C4-2B (cell line): ENCODE measurements around the gene NOTUM.

ENCODE experiments used
- H3K27ac ChIP-seq: fragments of 450-650 bp; 2 replicates; pipeline ENCODE4 v1.5.1; 2017
- ZFX ChIP-seq: fragments of 450-650 bp; IDR thresholded peaks from 2 replicates; pipeline ENCODE4 v1.6.1; 2017
- TF ChIP-seq, protein P1 (sequence below): fragments of 450-650 bp; conservative IDR thresholded peaks from 2 replicates; pipeline ENCODE4 v1.5.1; 2017; ENCODE audit warnings: mild to moderate bottlenecking

NOTUM gene

DNA sequence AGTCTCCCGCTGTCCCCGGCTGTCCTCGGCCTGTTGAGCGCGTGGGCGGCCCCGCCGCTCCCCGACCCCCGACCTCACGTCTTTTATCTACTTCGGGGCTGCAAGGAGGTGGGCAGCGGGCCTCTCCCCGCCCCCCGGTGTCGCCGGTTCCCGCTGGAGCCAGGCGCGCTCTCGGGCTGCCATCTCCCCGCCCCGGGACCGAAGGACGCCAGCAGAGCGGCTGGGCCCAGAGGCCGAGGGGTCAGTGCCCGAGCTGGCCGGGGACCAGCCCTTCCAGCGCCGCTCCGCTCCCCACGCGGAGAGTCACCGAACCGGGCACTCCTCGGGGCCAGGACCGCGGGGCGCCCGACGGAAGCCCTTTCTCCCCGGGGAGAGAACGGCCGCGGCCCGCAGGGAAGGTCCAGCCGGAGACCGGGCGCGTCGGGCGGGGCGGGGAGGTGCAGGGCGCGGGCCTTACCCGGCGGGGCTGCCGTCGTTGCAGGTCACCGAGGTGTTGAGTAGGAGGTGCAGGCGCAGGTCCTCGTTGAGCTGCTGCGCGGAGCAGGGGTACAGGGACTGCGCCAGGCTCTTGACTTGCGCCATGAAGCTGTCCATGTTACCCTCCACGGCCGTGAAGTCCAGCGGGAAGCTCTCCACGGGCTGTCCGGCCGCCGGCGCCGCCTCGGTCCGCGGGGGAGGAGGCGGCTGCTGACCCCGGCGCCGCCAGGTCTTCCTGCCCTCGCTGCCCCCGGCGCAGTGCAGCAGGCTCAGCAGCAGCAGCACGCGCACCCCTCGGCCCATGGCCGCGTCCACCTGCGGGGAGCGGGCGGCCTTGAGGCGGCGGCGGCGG lies 643 bp downstream of the NOTUM start:
- TF ChIP-seq, protein P1, sequence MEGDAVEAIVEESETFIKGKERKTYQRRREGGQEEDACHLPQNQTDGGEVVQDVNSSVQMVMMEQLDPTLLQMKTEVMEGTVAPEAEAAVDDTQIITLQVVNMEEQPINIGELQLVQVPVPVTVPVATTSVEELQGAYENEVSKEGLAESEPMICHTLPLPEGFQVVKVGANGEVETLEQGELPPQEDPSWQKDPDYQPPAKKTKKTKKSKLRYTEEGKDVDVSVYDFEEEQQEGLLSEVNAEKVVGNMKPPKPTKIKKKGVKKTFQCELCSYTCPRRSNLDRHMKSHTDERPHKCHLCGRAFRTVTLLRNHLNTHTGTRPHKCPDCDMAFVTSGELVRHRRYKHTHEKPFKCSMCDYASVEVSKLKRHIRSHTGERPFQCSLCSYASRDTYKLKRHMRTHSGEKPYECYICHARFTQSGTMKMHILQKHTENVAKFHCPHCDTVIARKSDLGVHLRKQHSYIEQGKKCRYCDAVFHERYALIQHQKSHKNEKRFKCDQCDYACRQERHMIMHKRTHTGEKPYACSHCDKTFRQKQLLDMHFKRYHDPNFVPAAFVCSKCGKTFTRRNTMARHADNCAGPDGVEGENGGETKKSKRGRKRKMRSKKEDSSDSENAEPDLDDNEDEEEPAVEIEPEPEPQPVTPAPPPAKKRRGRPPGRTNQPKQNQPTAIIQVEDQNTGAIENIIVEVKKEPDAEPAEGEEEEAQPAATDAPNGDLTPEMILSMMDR = no peak
- no peak for TF ChIP-seq ZFX

DNA sequence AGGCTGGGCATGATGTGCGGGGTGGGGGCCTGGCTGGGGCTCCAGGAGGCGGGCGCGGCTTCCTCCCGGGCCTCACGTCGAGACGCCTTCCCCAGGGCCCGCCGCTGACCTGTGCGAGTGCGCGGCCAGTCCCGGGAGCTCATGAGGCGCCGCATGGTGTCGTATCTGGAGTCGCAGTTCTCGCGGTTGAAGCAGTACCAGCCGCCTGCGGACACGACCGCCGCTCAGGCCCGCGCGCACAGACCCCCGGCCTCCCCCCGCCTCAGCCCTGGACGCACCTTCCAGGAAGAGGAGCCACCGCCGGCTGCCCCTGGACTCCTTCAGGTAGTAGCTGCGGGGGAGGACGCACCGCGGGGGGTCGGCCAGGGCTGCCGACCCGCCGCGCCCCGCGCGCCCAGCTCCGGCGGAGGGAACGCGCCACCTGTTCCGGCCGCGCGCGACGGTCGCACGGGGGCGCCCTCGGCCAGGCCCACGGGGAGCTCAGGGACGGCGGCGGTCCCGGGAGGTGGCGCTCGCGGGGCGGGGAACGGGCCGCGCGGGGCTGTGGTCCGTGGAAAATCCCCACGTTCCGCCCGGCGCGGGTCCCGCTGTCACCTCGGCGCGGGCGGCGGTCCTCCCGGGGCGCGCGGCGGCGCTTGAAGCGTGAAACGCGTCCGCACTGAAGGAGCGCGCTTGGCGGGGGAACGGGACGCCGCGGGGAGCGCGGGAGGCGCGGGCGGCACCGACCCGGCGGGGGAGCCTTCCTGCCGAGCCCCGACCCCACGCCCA lies 1.4 kb downstream of the NOTUM start:
- H3K27ac ChIP-seq = no peak overlapping the region

More for the DNA sequence above, 643 bp downstream of the NOTUM start:
- H3K27ac ChIP-seq = no peak overlapping the region

DNA sequence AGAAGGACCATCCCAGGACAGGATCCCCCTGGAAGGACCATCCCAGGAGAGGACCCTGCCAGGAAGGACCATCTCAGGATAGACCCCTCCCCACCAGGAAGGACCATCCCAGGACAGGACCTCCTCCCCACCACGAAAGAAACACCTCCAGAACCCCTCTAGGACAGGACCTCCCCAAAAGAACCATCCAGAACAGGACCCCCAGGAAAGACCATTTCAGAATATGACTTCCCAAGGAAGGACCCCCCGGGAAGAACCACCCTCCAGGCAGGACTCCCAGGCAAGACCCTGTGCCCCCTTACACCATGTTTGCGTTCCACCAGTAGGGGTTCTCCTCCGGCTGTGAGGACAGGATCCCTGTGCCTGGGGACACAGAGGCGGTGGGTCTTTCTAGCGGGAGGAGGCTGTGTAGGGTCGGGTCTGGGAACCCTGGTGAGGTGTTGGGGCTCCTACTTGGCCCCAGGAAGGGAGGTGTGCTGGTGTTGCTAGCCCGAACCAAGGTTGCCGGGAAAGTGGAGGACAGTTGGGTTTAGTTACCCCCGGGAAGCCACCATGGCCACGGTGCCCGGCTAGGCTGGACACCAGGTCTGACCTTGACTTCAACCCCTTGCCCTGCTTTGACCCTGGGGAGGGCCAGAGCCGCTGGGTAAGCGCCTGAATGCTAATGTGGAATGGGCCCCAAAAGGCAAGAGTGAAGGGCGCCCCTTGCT lies 2.2 kb downstream of the NOTUM start:
- TF ChIP-seq, protein P1 = no peak
- no peak for TF ChIP-seq ZFX
- H3K27ac ChIP-seq = no peak overlapping the region

More for the DNA sequence above, 1.4 kb downstream of the NOTUM start:
- TF ChIP-seq, protein P1 = peak; percentile 99
- TF ChIP-seq ZFX = no peak

DNA sequence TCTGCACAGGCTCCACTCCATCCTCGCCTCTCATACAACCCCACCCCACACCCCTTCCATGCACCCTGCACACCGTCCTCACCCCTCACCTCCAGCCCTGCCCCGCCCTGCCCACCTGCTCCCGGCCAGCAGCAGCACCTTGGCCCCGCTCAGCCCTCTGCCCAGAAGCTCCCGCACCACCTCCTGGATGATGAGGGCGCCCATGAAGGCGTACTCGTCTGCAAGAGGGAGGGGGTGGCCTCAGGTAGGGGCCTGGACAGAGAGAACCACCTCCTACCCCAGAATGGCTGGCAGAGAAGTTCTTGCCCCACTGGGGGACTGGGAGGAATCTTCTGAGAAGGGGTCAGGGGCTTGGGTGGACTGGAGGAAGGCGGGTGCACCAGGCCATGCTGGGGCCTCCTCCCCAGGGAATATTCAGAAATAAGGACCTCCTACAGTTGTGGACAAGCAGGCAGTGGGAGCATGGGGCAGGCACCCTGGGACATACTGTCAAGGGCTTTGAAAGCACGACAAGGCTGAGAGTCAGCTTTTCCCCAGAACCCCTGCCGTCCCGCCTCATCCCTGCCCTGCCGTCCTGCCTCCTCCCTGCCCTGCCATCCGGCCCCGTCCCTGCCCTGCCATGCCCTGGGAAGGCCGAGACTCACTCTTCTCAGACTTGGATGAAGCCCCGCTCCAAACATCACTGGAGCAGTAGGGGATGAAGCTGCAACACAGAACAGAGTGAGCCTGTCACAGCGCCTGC lies 3.1 kb downstream of the NOTUM start:
- no peak overlapping the region for H3K27ac ChIP-seq

DNA sequence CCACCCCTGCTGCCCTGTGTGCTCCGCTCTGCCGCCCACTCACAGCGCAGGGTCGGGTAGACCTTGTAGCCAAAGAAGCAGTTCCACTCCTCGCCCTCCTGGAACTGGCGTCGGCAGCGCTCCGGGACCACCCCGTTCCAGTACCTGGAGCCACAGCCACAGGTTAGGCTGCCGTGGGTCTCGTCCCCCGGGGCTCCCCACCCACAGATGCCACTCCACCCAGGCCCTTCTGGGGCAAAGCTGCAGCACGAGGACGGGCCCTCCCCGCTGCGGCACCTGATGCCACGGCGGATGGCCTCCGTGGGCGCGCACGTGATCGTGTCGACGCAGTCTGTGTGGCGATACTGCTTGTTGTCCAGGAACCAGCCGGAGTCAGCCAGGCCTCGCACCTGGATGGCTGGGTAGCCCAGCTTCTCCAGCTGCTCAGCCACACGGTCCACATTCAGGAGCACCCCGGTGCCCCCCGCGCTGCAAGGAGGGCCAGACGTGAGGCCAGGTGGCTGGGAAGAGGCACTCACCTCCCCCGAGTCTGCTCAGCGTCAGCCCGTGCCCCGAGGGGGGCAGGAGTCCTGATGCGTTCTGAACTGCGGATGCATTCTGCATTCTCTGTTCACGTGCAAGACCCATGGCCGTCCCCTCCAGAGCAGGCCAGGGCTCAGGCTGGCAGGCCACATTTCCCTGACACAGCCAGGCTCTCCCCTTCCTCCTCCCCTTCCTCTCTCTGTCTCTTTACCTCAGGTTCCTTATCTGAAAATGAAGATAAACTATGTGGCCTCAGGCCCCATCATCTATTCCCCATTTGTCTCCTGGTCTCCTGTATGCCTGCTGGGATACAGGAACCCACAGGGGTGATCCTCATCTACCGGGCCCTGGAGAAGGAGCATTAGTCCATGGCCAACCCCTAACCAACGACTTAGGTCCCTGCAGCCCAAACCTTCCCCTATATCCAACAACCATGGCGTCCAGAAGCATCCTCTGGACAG lies 4.1 kb downstream of the NOTUM start:
- H3K27ac ChIP-seq = no peak overlapping the region
- TF ChIP-seq, protein P1 = no peak
- TF ChIP-seq ZFX = no peak

More for the DNA sequence above, 3.1 kb downstream of the NOTUM start:
- no peak for TF ChIP-seq ZFX
- TF ChIP-seq, protein P1 = no peak
